CD8-positive, alpha-beta memory T cell (primary cell): ENCODE data around the gene AK8. TPM values are rescaled to one million over a fixed set of nuclear protein-coding genes. Genes with fewer than 3 reads are reported as not detected.
"Not testable (repeated sequence)": the region's sequence is repeated elsewhere in the genome, so short reads cannot be mapped to it uniquely, and the experiment has no call there.

ENCODE experiments used
- CTCF ChIA-PET: fragments of 350-600 bp; sonication (Branson Sonifier 250); formaldehyde crosslinking; loops from one replicate; lab custom pipeline; 2021; ENCODE audit warnings: antibody characterized with exemption; lab: Charles Lee
- POLR2A ChIA-PET: fragments of 350-600 bp; sonication (Branson Sonifier 250); formaldehyde crosslinking; loops from one replicate; lab custom pipeline; 2021; ENCODE audit warnings: antibody characterized with exemption; lab: Charles Lee
- DNase-seq, 5 donors: peaks; one replicate each; pipeline versions ENCODE4 v3.0.0 to v3.0.0-alpha.2; 2020 to 2022; ENCODE audit warnings: mixed read lengths in 1 of 5
- H3K27ac ChIP-seq: one replicate; pipeline ENCODE4 v1.7.0; 2013; ENCODE audit warnings: low read depth, mild to moderate bottlenecking, low read length, moderate library complexity
- H3K27me3 ChIP-seq: 2 replicates; pipeline ENCODE4 v1.7.0; 2013; ENCODE audit warnings: low read length, mild to moderate bottlenecking; ENCODE audit not compliant: insufficient read depth, poor library complexity, severe bottlenecking
- H3K36me3 ChIP-seq: 2 replicates; pipeline ENCODE4 v1.7.0; 2013; ENCODE audit warnings: mild to moderate bottlenecking, low read length, moderate library complexity; ENCODE audit not compliant: insufficient read depth
- H3K4me1 ChIP-seq: 2 replicates; pipeline ENCODE4 v1.7.0; 2013; ENCODE audit warnings: mild to moderate bottlenecking, low read length, moderate library complexity; ENCODE audit not compliant: insufficient read depth
- H3K4me3 ChIP-seq: 2 replicates; pipeline ENCODE4 v1.7.0; 2013; ENCODE audit warnings: mild to moderate bottlenecking, low read length
- H3K9me3 ChIP-seq: 2 replicates; pipeline ENCODE4 v1.7.0; 2013; ENCODE audit warnings: mild to moderate bottlenecking, low read length
- H3K27ac Mint-ChIP-seq, 8 donors: one replicate each; pipeline ENCODE4 v1.8.0; 2020 to 2021; ENCODE audit warnings: mixed read lengths in 8 of 8, mild to moderate bottlenecking in 6 of 8, inconsistent platforms in 3 of 8, moderate library complexity in 3 of 8
- H3K27me3 Mint-ChIP-seq, 2 donors: one replicate each; pipeline ENCODE4 v1.8.0; 2020 to 2021; ENCODE audit warnings: mixed read lengths in 2 of 2, mild to moderate bottlenecking in 1 of 2, moderate library complexity in 1 of 2
- H3K36me3 Mint-ChIP-seq, 3 donors: one replicate each; pipeline ENCODE4 v1.8.0; 2020 to 2021; ENCODE audit warnings: mixed read lengths in 3 of 3, inconsistent platforms in 1 of 3, mild to moderate bottlenecking in 1 of 3
- H3K4me1 Mint-ChIP-seq, 3 donors: one replicate each; pipeline ENCODE4 v1.8.0; 2020 to 2021; ENCODE audit warnings: mixed read lengths in 3 of 3, inconsistent platforms in 1 of 3, mild to moderate bottlenecking in 1 of 3
- H3K4me3 Mint-ChIP-seq, 7 donors: one replicate each; pipeline ENCODE4 v1.8.0; 2020 to 2021; ENCODE audit warnings: mixed read lengths in 7 of 7, mild to moderate bottlenecking in 6 of 7, moderate library complexity in 4 of 7, inconsistent platforms in 2 of 7
- H3K9me3 Mint-ChIP-seq, 5 donors: one replicate each; pipeline ENCODE4 v1.8.0; 2020 to 2022; ENCODE audit warnings: mixed read lengths in 5 of 5, mild to moderate bottlenecking in 3 of 5, moderate library complexity in 2 of 5, inconsistent platforms in 1 of 5
- polyA plus RNA-seq: library from polyadenylated mRNA; unstranded; fragments of 300-500 nt; fragmentation: Illumina TruSeq; gene quantifications from one replicate; pipeline ENCODE4 v1.2.3, GENCODE V29; 2021
- total RNA-seq, 2 experiments: library from RNA; stranded (reverse); gene quantifications; one replicate each; pipeline ENCODE4 v1.2.3, GENCODE V29; 2021

AK8 gene
- total and polyA plus RNA-seq, 3 experiments from 2014 or later = not detected

DNA sequence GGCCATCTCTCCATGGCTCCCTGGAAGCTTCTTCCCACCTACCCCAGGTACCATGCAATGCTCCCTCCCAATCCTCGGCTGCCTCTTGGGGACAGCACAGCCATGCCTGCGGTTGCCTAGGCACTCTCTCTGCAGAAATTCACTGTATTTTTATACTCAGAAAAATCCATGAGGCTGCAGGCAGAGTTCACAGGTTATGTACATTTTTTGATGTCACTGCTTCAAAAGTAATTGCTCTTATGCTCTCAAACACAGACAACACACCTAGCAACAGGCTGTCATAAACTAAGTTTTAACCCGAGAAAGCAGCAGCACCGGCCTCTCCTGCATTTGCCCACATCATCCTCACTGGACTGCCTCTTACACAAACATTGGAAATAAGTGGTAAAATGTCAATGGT lies 102.4 kb downstream of the AK8 start:
- no peak for DNase-seq
- POLR2A ChIA-PET = no interaction called here

DNA sequence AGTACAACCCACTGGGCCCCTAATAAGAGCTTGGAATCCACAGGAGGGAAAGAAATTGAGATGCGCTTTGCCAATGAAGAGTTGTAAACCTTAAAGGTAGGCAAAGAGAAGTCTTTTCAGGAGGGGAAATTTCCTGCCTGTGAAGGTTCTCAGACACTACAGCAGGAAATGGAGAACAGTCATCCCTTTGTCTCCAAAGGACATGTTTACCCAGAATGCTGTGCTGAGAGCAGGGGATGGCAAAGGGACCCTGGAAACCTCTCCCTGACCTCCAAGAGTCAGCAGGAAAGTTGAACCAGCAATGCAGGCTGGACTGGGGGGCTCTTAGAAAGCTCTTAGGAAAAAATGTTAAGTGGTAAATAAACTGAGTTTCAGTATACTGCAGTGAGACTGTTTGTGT lies 103.2 kb downstream of the AK8 start:
- H3K36me3 ChIP-seq = no peaks in the 10 kb centered on the region
- Mint-ChIP-seq H3K9me3 (no peaks in the 10 kb centered on the region), H3K27me3 (peaks cover 9 to 16% of the 10 kb centered on the region in 2 donors), H3K4me1 (peaks cover 13 to 15% (median 14%) of the 10 kb centered on the region in 3 donors), H3K36me3 (peaks cover 0 to 6% (median 1%) of the 10 kb centered on the region in 3 donors), H3K4me3 (no peak overlapping the region), H3K27ac (peak overlapping the region in 1 of 8 donors; percentile 78)
- no peaks in the 10 kb centered on the region for H3K27me3 ChIP-seq
- no peak overlapping the region for H3K27ac ChIP-seq
- ChIA-PET CTCF (no interaction called here), POLR2A (no interaction called here)
- H3K4me1 ChIP-seq = peaks cover 13% of the 10 kb centered on the region
- H3K9me3 ChIP-seq = no peaks in the 10 kb centered on the region
- H3K4me3 ChIP-seq = no peak overlapping the region
- DNase-seq = no peak

More for the DNA sequence above, 102.4 kb downstream of the AK8 start:
- Histone ChIP-seq H3K9me3 (no peaks in the 10 kb centered on the region), H3K36me3 (no peaks in the 10 kb centered on the region), H3K27ac (no peak overlapping the region), H3K4me3 (no peak overlapping the region), H3K4me1 (peaks cover 10% of the 10 kb centered on the region), H3K27me3 (peaks cover 7% of the 10 kb centered on the region)
- CTCF ChIA-PET = no interaction called here
- H3K27me3 Mint-ChIP-seq = peaks cover 18 to 25% of the 10 kb centered on the region in 2 donors
- H3K36me3 Mint-ChIP-seq = peaks cover 0 to 6% (median 0%) of the 10 kb centered on the region in 3 donors
- H3K4me3 Mint-ChIP-seq = peak overlapping the region in 1 of 7 donors; percentile 11
- H3K27ac Mint-ChIP-seq = no peak overlapping the region
- H3K4me1 Mint-ChIP-seq = peaks cover 9 to 13% (median 12%) of the 10 kb centered on the region in 3 donors
- H3K9me3 Mint-ChIP-seq = no peaks in the 10 kb centered on the region

DNA sequence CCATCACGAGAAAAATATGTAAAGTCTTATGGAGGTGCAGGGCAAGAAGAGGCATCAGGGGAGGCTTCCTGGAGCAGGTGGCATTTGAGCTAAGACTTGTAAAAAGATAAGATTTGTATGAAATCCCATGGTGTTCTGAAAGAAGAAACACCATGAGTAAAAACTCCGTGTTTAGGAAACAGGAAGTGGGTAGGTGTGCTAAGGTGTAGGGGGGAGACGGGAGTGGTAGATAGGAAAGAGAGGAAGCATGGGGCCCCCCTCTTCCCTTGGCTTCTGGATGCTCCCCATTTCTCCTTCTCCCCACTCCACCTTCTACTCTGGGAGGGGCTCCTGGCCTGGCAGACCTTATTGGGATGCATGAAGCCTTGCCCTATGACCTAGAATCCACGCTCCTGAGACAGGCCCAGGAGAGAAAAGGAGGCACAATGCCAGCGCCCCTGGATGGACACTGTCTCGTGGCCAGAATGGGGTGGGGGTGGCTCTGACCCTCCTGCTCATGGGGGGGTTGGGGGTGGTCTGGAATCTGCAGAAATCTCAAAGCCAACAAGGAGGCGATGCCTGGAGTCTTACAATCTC lies 104.2 kb downstream of the AK8 start:
- peak overlapping the region in 1 of 8 donors; percentile 40 for H3K27ac Mint-ChIP-seq
- POLR2A ChIA-PET = no interaction called here

DNA sequence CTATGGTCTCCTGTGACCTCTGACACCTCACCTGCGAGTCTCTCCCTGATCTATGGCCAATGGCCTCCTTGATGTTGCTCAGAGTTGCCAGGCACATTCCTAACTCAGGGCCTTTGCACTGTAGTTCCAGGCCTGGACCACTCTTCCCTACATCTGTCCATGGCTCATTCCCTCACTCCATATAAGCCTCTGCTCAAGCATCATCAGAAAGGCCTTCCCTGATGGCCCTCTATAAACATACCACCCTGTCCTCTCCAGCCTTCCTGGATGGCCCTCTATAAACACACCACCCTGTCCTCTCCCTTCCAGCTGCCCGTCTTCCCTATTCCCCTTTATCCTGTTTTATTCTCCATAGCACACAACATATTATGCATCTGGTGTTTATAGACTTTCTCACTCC lies 105.0 kb downstream of the AK8 start:
- no peaks in the 10 kb centered on the region for H3K36me3 ChIP-seq
- H3K4me1 ChIP-seq = peaks cover 19% of the 10 kb centered on the region
- CTCF ChIA-PET = no interaction called here
- Mint-ChIP-seq H3K36me3 (peaks cover 0 to 7% (median 6%) of the 10 kb centered on the region in 3 donors), H3K27ac (peak overlapping the region in 4 of 8 donors; percentile 11 to 65 (median 38)), H3K9me3 (no peaks in the 10 kb centered on the region), H3K4me3 (peak overlapping the region in 4 of 7 donors; percentile 4 to 79 (median 47)), H3K27me3 (peaks cover 4 to 9% of the 10 kb centered on the region in 2 donors), H3K4me1 (peaks cover 22 to 27% (median 22%) of the 10 kb centered on the region in 3 donors)
- no peak overlapping the region for H3K4me3 ChIP-seq
- H3K9me3 ChIP-seq = no peaks in the 10 kb centered on the region
- POLR2A ChIA-PET = no interaction called here
- no peak overlapping the region for H3K27ac ChIP-seq
- no peak for DNase-seq
- no peaks in the 10 kb centered on the region for H3K27me3 ChIP-seq

More for the DNA sequence above, 104.2 kb downstream of the AK8 start:
- CTCF ChIA-PET = no interaction called here
- Histone ChIP-seq H3K36me3 (no peaks in the 10 kb centered on the region), H3K27me3 (no peaks in the 10 kb centered on the region), H3K9me3 (no peaks in the 10 kb centered on the region), H3K4me1 (peaks cover 13% of the 10 kb centered on the region), H3K27ac (no peak overlapping the region), H3K4me3 (no peak overlapping the region)
- H3K27me3 Mint-ChIP-seq = peaks cover 4 to 9% of the 10 kb centered on the region in 2 donors
- no peak for DNase-seq
- H3K36me3 Mint-ChIP-seq = peaks cover 0 to 7% (median 6%) of the 10 kb centered on the region in 3 donors
- H3K4me3 Mint-ChIP-seq = peak overlapping the region in 1 of 7 donors; percentile 79
- H3K4me1 Mint-ChIP-seq = peaks cover 17 to 23% (median 18%) of the 10 kb centered on the region in 3 donors
- no peaks in the 10 kb centered on the region for H3K9me3 Mint-ChIP-seq

DNA sequence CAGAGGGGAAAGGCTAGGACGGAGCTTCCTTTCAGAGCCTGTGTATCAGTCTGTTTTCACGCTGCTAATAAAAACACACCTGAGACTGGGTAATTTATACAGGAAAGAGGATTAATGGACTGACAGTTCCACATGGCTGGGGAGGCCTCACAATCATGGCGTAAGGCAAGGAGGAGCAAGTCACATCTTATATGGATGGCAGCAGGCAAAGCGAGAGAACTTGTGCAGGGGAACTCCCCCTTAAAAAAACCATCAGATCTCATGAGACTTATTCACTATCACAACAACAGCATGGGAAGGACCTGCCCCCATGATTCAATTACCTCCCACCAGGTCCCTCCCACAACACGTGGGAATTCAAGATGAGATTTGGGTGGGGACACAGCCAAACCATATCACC lies 106.3 kb downstream of the AK8 start:
- H3K4me1 ChIP-seq = peaks cover 19% of the 10 kb centered on the region
- peaks cover 26 to 31% (median 26%) of the 10 kb centered on the region in 3 donors for H3K4me1 Mint-ChIP-seq
- peak overlapping the region; percentile 50 to 100 (median 80) for H3K4me3 Mint-ChIP-seq
- CTCF ChIA-PET, H3K27ac ChIP-seq, H3K27me3 Mint-ChIP-seq, DNase-seq, H3K27me3 ChIP-seq, H3K36me3 ChIP-seq, POLR2A ChIA-PET, H3K36me3 Mint-ChIP-seq, H3K4me3 ChIP-seq, H3K9me3 Mint-ChIP-seq, H3K9me3 ChIP-seq: not testable (repeated sequence)
- peak overlapping the region in 5 of 8 donors; percentile 2 to 65 (median 44) for H3K27ac Mint-ChIP-seq

DNA sequence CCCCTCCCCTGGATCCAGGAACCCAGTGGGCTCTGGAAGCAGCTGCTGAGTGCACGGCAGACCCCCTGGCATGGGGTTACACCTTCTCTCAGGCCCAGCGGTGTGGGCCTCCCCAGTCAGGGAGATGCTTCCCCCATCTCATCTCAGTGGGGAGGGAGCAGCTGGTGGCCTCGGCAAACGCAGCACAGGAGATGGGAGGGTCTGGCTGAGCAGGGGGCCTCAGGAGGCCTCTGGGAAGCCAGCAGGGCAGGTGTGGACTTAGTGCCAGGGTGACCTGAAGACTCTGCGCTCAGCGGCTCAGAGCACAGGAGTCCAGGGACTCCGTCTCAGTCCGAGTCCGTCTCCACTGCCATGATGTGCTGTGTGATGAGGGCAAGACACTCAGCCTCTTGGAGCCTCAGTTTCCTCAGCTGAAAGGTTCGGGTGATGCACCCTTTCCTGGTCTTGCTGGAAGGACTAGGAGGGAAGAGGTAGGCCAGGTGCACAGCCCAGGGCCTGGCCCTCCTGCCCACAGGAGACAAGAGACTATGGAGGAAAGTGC lies 107.2 kb downstream of the AK8 start:
- no peaks in the 10 kb centered on the region for H3K27me3 ChIP-seq
- no peak for DNase-seq
- peaks cover 0 to 4% of the 10 kb centered on the region in 2 donors for H3K27me3 Mint-ChIP-seq
- peak overlapping the region; percentile 89 for H3K4me3 ChIP-seq
- H3K27ac ChIP-seq = no peak overlapping the region
- peaks cover 19% of the 10 kb centered on the region for H3K4me1 ChIP-seq
- CTCF ChIA-PET = interaction anchor here (1.2 kb wide), 1 partner anchor 232 kb away, joined by 3 read pairs; no protein-coding TSS in a partner anchor
- peaks cover 26 to 31% (median 26%) of the 10 kb centered on the region in 3 donors for H3K4me1 Mint-ChIP-seq
- H3K36me3 ChIP-seq = no peaks in the 10 kb centered on the region
- H3K9me3 Mint-ChIP-seq = no peaks in the 10 kb centered on the region
- peaks cover 0 to 7% (median 6%) of the 10 kb centered on the region in 3 donors for H3K36me3 Mint-ChIP-seq
- no peaks in the 10 kb centered on the region for H3K9me3 ChIP-seq
- POLR2A ChIA-PET = interaction anchor here (1.0 kb wide), 1 partner anchor 174 kb away, joined by 3 read pairs; no protein-coding TSS in a partner anchor
- H3K4me3 Mint-ChIP-seq = peak overlapping the region; percentile 60 to 100 (median 99)
- H3K27ac Mint-ChIP-seq = peak overlapping the region in 4 of 8 donors; percentile 14 to 32 (median 28)

DNA sequence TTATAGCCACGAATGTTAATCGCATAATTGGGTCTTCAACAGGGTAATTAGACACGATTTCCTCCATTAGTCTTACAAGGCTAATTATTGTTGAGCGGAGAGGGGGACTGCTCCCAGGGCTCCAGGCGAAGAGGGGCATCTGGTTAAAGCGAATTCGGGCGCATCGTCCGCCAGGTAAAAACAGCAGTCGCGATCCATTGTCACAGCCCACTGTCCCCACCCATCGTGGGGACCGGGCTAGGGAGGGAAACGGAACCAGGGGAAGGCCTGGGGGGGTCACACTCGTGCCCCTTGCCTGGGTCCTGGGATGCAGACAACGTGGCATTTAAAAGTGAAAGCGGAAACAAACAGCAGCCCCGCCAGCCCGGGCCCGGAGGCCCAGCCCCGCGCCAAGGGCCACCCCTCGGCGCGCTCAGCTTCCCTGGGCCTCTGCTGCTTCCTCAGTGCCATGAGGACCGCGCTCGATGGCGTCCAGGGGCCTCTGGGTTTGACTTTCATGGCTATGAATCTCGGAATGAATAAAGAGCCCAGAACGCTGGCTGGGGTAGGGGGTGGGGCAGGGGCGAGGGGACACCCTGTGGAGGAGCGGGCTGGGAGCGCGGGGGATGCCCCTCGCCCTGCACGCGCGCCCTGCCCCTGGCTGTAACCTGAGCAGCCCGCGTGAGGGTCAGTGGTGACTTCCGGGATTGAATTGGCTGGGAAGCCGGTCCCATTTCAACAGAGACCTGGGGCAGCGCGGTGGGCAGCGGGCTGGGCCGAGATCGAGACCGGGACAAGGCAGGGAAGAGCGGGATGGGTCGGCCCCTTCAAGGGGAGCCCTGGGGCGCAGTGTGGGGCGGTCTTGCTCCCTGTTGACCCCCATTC lies 107.9 kb downstream of the AK8 start:
- Mint-ChIP-seq H3K27me3 (peaks cover 0 to 1% of the 10 kb centered on the region in 2 donors), H3K27ac (peak overlapping the region; percentile 91 to 99 (median 98)), H3K4me1 (peaks cover 26 to 31% (median 26%) of the 10 kb centered on the region in 3 donors), H3K36me3 (peaks cover 0 to 7% (median 6%) of the 10 kb centered on the region in 3 donors), H3K9me3 (no peaks in the 10 kb centered on the region), H3K4me3 (peak overlapping the region; percentile 99 to 100 (median 100))
- ChIA-PET CTCF (interaction anchor here (0.8 to 1.2 kb wide), 3 partner anchors 11 to 534 kb away, joined by 3 to 4 read pairs (median 3); no protein-coding TSS in a partner anchor), POLR2A (interaction anchor here (1.0 to 2.3 kb wide), 4 partner anchors 11 to 416 kb away, joined by 3 to 14 read pairs (median 5); partner anchors contain the start of genes DDX31, GTF3C4 and SETX)
- Histone ChIP-seq H3K4me1 (peaks cover 19% of the 10 kb centered on the region), H3K27me3 (no peaks in the 10 kb centered on the region), H3K4me3 (peak overlapping the region; percentile 89), H3K9me3 (no peaks in the 10 kb centered on the region), H3K36me3 (no peaks in the 10 kb centered on the region), H3K27ac (peak overlapping the region; percentile 75)
- DNase-seq = peak; percentile 39 to 76 (median 59)
